H1 (cell line): ENCODE measurements around the gene BTG3. TPM values are rescaled to one million over a fixed set of nuclear protein-coding genes. Genes with fewer than 3 reads are reported as not detected.

ENCODE experiments used
- CTCF ChIA-PET: fragments of 300-600 bp; sonication (Branson Sonifier 250); formaldehyde crosslinking; loops from one replicate; lab custom pipeline; 2021; ENCODE audit not compliant: partially characterized antibody; lab: Charles Lee
- POLR2A ChIA-PET: fragments of 300-600 bp; sonication (Branson Sonifier 250); formaldehyde crosslinking; loops from one replicate; lab custom pipeline; 2021; ENCODE audit warnings: inconsistent platforms; ENCODE audit not compliant: partially characterized antibody; lab: Charles Lee
- DNase-seq, 2 experiments: peaks; one replicate each; pipeline versions ENCODE4 v3.0.0 to v3.0.0-alpha.2; 2010 to 2022; ENCODE audit warnings: low spot score in 2 of 2, low read depth in 1 of 2, mixed read lengths in 1 of 2
- FAIRE-seq: peaks from 2 replicates; lab custom pipeline; 2011; peaks lifted over from hg19 to GRCh38; lab: Jason Lieb, UNC
- H2AFZ ChIP-seq: 2 replicates; pipeline ENCODE4 v1.8.1; 2012; ENCODE audit warnings: low read length, inconsistent platforms
- H2AK5ac ChIP-seq: 2 replicates; pipeline ENCODE4 v1.6.1; 2013; ENCODE audit warnings: low read depth, low read length
- H2BK120ac ChIP-seq: replicated peaks from 2 replicates; pipeline ENCODE3; 2013; ENCODE audit warnings: low read depth, low read length, inconsistent platforms
- H2BK12ac ChIP-seq: 2 replicates; pipeline ENCODE4 v1.6.1; 2013; ENCODE audit warnings: low read depth, low read length
- H2BK15ac ChIP-seq: 2 replicates; pipeline ENCODE4 v1.6.1; 2013; ENCODE audit warnings: low read length
- H2BK20ac ChIP-seq: 2 replicates; pipeline ENCODE4 v1.6.1; 2013; ENCODE audit warnings: low read length
- H2BK5ac ChIP-seq: 2 replicates; pipeline ENCODE4 v1.6.1; 2013; ENCODE audit warnings: low read depth, low read length
- H3K14ac ChIP-seq: 2 replicates; pipeline ENCODE4 v1.6.1; 2013; ENCODE audit warnings: inconsistent platforms; ENCODE audit not compliant: insufficient read length
- H3K18ac ChIP-seq: 2 replicates; pipeline ENCODE4 v1.6.1; 2013; ENCODE audit warnings: low read length; ENCODE audit errors: extremely low read depth
- H3K23ac ChIP-seq: 2 replicates; pipeline ENCODE4 v1.6.1; 2013; ENCODE audit warnings: inconsistent platforms; ENCODE audit not compliant: insufficient read length
- H3K23me2 ChIP-seq: 2 replicates; pipeline ENCODE4 v1.6.1; 2013; ENCODE audit warnings: low read depth, low read length
- H3K27ac ChIP-seq: 2 replicates; pipeline ENCODE4 v1.6.1; 2011; ENCODE audit warnings: low read depth, low read length, inconsistent platforms
- H3K27me3 ChIP-seq, 4 experiments: replicated peaks in 1 of 4; 1 replicate in 1 of 4; 2 replicates in 3 of 4; pipeline versions ENCODE4 v1.6.1 to v1.8.1; 2011 to 2013; ENCODE audit warnings: low read length in 3 of 4, mild to moderate bottlenecking in 3 of 4, inconsistent platforms in 2 of 4, mixed read lengths in 2 of 4, moderate library complexity in 1 of 4; ENCODE audit not compliant: control insufficient read depth in 3 of 4, insufficient read depth in 3 of 4; ENCODE audit errors: extremely low read depth in 1 of 4
- H3K36me3 ChIP-seq, 4 experiments: 2 replicates each; pipeline versions ENCODE4 v1.6.1 to v1.8.1; 2011 to 2013; ENCODE audit warnings: mild to moderate bottlenecking in 4 of 4, low read length in 3 of 4, moderate library complexity in 2 of 4, control low read depth in 1 of 4, inconsistent platforms in 1 of 4; ENCODE audit not compliant: insufficient read depth in 4 of 4, control insufficient read depth in 2 of 4
- H3K4ac ChIP-seq: replicated peaks from 2 replicates; pipeline ENCODE3; 2013; ENCODE audit warnings: low read length, low read depth, mixed read lengths, inconsistent platforms; ENCODE audit not compliant: insufficient read length
- H3K4me1 ChIP-seq, 4 experiments: replicated peaks in 1 of 4; 1 replicate in 1 of 4; 2 replicates in 3 of 4; pipeline versions ENCODE4 v1.6.1 to v1.8.1; 2011 to 2013; ENCODE audit warnings: low read length in 3 of 4, inconsistent platforms in 2 of 4, mixed read lengths in 1 of 4; ENCODE audit not compliant: insufficient read depth in 4 of 4, control insufficient read depth in 3 of 4
- H3K4me2 ChIP-seq, 2 experiments: 2 replicates each; pipeline versions ENCODE4 v1.6.1 to v1.8.1; 2011 to 2013; ENCODE audit warnings: low read depth in 2 of 2, low read length in 2 of 2, control low read depth in 1 of 2, inconsistent platforms in 1 of 2, mild to moderate bottlenecking in 1 of 2; ENCODE audit not compliant: insufficient read depth in 1 of 2
- H3K4me3 ChIP-seq, 4 experiments: fragments of 200-600, 300-600 bp in 1 of 4; sonication (generic), shearing (Covaris generic), sonication (Bioruptor Twin) in 1 of 4; 2 replicates each; pipeline versions ENCODE4 v1.5.1 to v1.8.1; 2011 to 2016; ENCODE audit warnings: low read length in 4 of 4, low read depth in 3 of 4, control low read depth in 2 of 4, inconsistent platforms in 2 of 4, mild to moderate bottlenecking in 2 of 4, mixed read lengths in 1 of 4, moderate library complexity in 1 of 4; ENCODE audit not compliant: insufficient read depth in 2 of 4; ENCODE audit errors: extremely low read depth in 1 of 4
- H3K56ac ChIP-seq: replicated peaks from 2 replicates; pipeline ENCODE3; 2013; ENCODE audit warnings: low read depth, mild to moderate bottlenecking, mixed read lengths, low read length, inconsistent platforms; ENCODE audit not compliant: insufficient read length
- H3K79me1 ChIP-seq: 2 replicates; pipeline ENCODE4 v1.6.1; 2013; ENCODE audit warnings: low read depth, low read length, control low read depth
- H3K79me2 ChIP-seq, 2 experiments: 2 replicates each; pipeline versions ENCODE4 v1.6.1 to v1.8.1; 2012 to 2013; ENCODE audit warnings: low read length in 2 of 2, mild to moderate bottlenecking in 2 of 2, inconsistent platforms in 1 of 2; ENCODE audit not compliant: insufficient read depth in 2 of 2, control insufficient read depth in 1 of 2
- H3K9ac ChIP-seq, 4 experiments: replicated peaks in 1 of 4; 1 replicate in 1 of 4; 2 replicates in 3 of 4; pipeline versions ENCODE4 v1.6.1 to v1.8.1; 2011 to 2013; ENCODE audit warnings: low read depth in 3 of 4, low read length in 3 of 4, control low read depth in 2 of 4, mild to moderate bottlenecking in 2 of 4, moderate library complexity in 2 of 4, inconsistent platforms in 1 of 4; ENCODE audit errors: extremely low read depth in 1 of 4
- H3K9me3 ChIP-seq, 2 experiments: 2 replicates each; pipeline versions ENCODE4 v1.6.1 to v1.8.1; 2012 to 2013; ENCODE audit warnings: mild to moderate bottlenecking in 2 of 2, moderate library complexity in 2 of 2, control low read depth in 1 of 2, inconsistent platforms in 1 of 2, low read depth in 1 of 2, low read length in 1 of 2, mixed read lengths in 1 of 2; ENCODE audit not compliant: insufficient read depth in 2 of 2
- H4K20me1 ChIP-seq, 2 experiments: replicated peaks in 1 of 2; 2 replicates each; pipeline versions ENCODE3 to v1.8.1; 2011 to 2013; ENCODE audit warnings: inconsistent platforms in 2 of 2, low read length in 2 of 2, mild to moderate bottlenecking in 1 of 2; ENCODE audit not compliant: insufficient read depth in 2 of 2, control insufficient read depth in 1 of 2
- H4K5ac ChIP-seq: 2 replicates; pipeline ENCODE4 v1.6.1; 2013; ENCODE audit warnings: low read length, low read depth, mixed read lengths, inconsistent platforms; ENCODE audit not compliant: insufficient read length
- H4K8ac ChIP-seq: 2 replicates; pipeline ENCODE4 v1.8.0; 2013; ENCODE audit warnings: mild to moderate bottlenecking, moderate library complexity, low read length, inconsistent platforms; ENCODE audit not compliant: insufficient read depth; ENCODE audit errors: extremely low read depth
- H4K91ac ChIP-seq: replicated peaks from 2 replicates; pipeline ENCODE3; 2013; ENCODE audit warnings: low read length, mixed read lengths, inconsistent platforms; ENCODE audit not compliant: insufficient read length
- E2F6 ChIP-seq: IDR thresholded peaks from 2 replicates; pipeline ENCODE4 v1.6.1; 2012; ENCODE audit warnings: inconsistent platforms
- GABPA ChIP-seq: IDR thresholded peaks from 2 replicates; pipeline ENCODE4 v1.6.1; 2011; ENCODE audit warnings: mild to moderate bottlenecking, low read length, moderate library complexity, borderline replicate concordance; ENCODE audit not compliant: insufficient read depth
- HDAC2 ChIP-seq, 2 experiments: fragments of 300-600 bp in 1 of 2; sonication (generic) in 1 of 2; IDR thresholded peaks; 2 replicates each; pipeline ENCODE4 v1.6.1; 2011 to 2012; ENCODE audit warnings: low read depth in 2 of 2, low read length in 2 of 2, mild to moderate bottlenecking in 2 of 2, moderate library complexity in 2 of 2, borderline replicate concordance in 1 of 2, inconsistent platforms in 1 of 2
- PHF8 ChIP-seq: fragments of 200-600 bp; sonication (generic); conservative IDR thresholded peaks from 2 replicates; pipeline ENCODE4 v1.7.1; 2012; ENCODE audit warnings: low read depth, mild to moderate bottlenecking, inconsistent platforms, low read length, moderate library complexity
- USF2 ChIP-seq: IDR thresholded peaks from 2 replicates; pipeline ENCODE4 v1.6.1; 2011; ENCODE audit warnings: low read length, improper control_type of control experiment
- WGBS, 2 experiments: shearing (Covaris generic) in 1 of 2; methylation state at CpG; one replicate each; pipeline versions ENCODE4 v1.1.6 to v1.1.7; 2013 to 2015; ENCODE audit warnings: low lambda C conversion rate in 2 of 2, mixed read lengths in 2 of 2, inconsistent platforms in 1 of 2, low coverage in 1 of 2, missing lambda C conversion rate in 1 of 2; ENCODE audit not compliant: insufficient replicate concordance in 2 of 2, insufficient coverage in 1 of 2, insufficient read length in 1 of 2; ENCODE audit errors: extremely low coverage in 1 of 2, missing lambda C conversion rate in 1 of 2; 5-methylcytosine and 5-hydroxymethylcytosine counted together
- polyA plus RNA-seq, 7 experiments: library from polyadenylated mRNA; depleted of rRNA in 3 of 7; stranded (reverse) in 5 of 7; unstranded in 2 of 7; fragments of >200 nt in 5 of 7; fragments of 200-250 nt in 2 of 7; gene quantifications; 1 replicate in 5 of 7; 2 replicates in 1 of 7; 4 replicates in 1 of 7; pipeline versions ENCODE4 v1.2.1 to v1.2.3, GENCODE V29; 2011 to 2013; ENCODE audit warnings: missing spikeins in 2 of 7, mixed read lengths in 2 of 7
- total RNA-seq: library from RNA; stranded (reverse); fragmentation: NEBNext Ultra II Directional; extraction: Animal tissue kit (Norgen Biotek cat#: 25700); gene quantifications from 2 replicates; pipeline ENCODE4 v1.2.1, GENCODE V29; 2021

BTG3 gene
- total and polyA plus RNA-seq, 2 of the 8 experiments (the other 6 are each of a cell fraction or from before 2014, with no cell fraction given), result 13.6 to 25.9 TPM

- H3K56ac ChIP-seq, result no peak overlapping the region
- H2BK20ac ChIP-seq, result no peak overlapping the region
- ChIA-PET CTCF (no interaction called here), POLR2A (no interaction called here)
- no peak overlapping the region for H3K18ac ChIP-seq
- no peak overlapping the region for H2AK5ac ChIP-seq
- no peak for FAIRE-seq
- no peak overlapping the region for H4K91ac ChIP-seq
- H2BK5ac ChIP-seq, result no peak overlapping the region
- H2AFZ ChIP-seq, result no peak overlapping the region
- no peak overlapping the region for H4K5ac ChIP-seq
- H3K23ac ChIP-seq, result no peak overlapping the region
- no peak overlapping the region for H2BK12ac ChIP-seq
- no peak overlapping the region for H3K9ac ChIP-seq
- 94% methylated on average over 4 of the region's 4 CpGs; no CpG with 5 or more reads in 1 of the 2 experiments for WGBS, 2 experiments
- H3K36me3 ChIP-seq, result no peaks in the 10 kb centered on the region
- no peak for DNase-seq
- no peak overlapping the region for H3K4me2 ChIP-seq
- H3K79me2 ChIP-seq, result no peaks in the 10 kb centered on the region
- H3K4me1 ChIP-seq, result no peaks in the 10 kb centered on the region
- H3K27ac ChIP-seq, result no peak overlapping the region
- H4K8ac ChIP-seq, result no peak overlapping the region
- no peak overlapping the region for H3K14ac ChIP-seq
- peaks cover 3 to 4% of the 10 kb centered on the region in 2 experiments; a peak in 2 of 4 replicates for H3K9me3 ChIP-seq
- H3K4ac ChIP-seq, result no peak overlapping the region
- no peak overlapping the region for H2BK120ac ChIP-seq
- no peaks in the 10 kb centered on the region for H4K20me1 ChIP-seq
- H3K23me2 ChIP-seq, result no peaks in the 10 kb centered on the region
- no peak overlapping the region for H2BK15ac ChIP-seq
- H3K27me3 ChIP-seq, result no peaks in the 10 kb centered on the region
- H3K4me3 ChIP-seq, result no peak overlapping the region
- no peaks in the 10 kb centered on the region for H3K79me1 ChIP-seq
- TF ChIP-seq HDAC2 (IDR thresholded peaks at IDR 0.05; ENCODE audit: borderline replicate concordance in 1 of 2, low read depth in 2 of 2, low read length in 2 of 2) (no peak), GABPA (no peak), USF2 (no peak), PHF8 (no peak), E2F6 (no peak)
Measured at GRCh38 chr21:17646790-17647189, 34.1 kb upstream of the BTG3 start.
